ENCODE results near the gene KRTAP27-1. TPM values are rescaled to one million over a fixed set of nuclear protein-coding genes. Genes with fewer than 3 reads are reported as not detected.

Gene KRTAP27-1
- total and polyA plus RNA-seq, 12 donors, result not detected

GRCh38 chr21:30345014-30345413 lies 7.5 kb upstream of the KRTAP27-1 start:
- Histone ChIP-seq H3K27ac (no peak overlapping the region), H3K4me1 (no peaks in the 10 kb centered on the region), H3K9me3 (peaks cover 0 to 12% (median 0%) of the 10 kb centered on the region in 11 donors), H3K36me3 (no peaks in the 10 kb centered on the region), H3K27me3 (no peaks in the 10 kb centered on the region), H3K4me3 (no peak overlapping the region)
- DNase-seq (no peak), ATAC-seq (no peak)
- WGBS, 2 donors, result 73 to 79% methylated on average over 2 of the region's 2 CpGs
- intact Hi-C loops (cut with DNase I), result loop anchor here in 6 of 10 donors (10.0 kb wide), 2 partner anchors 90 to 740 kb away; partner anchors contain the start of gene KRTAP13-4 (in 1 of the 6)
- no peak for TF ChIP-seq CTCF (IDR thresholded peaks at IDR 0.05)

DNA sequence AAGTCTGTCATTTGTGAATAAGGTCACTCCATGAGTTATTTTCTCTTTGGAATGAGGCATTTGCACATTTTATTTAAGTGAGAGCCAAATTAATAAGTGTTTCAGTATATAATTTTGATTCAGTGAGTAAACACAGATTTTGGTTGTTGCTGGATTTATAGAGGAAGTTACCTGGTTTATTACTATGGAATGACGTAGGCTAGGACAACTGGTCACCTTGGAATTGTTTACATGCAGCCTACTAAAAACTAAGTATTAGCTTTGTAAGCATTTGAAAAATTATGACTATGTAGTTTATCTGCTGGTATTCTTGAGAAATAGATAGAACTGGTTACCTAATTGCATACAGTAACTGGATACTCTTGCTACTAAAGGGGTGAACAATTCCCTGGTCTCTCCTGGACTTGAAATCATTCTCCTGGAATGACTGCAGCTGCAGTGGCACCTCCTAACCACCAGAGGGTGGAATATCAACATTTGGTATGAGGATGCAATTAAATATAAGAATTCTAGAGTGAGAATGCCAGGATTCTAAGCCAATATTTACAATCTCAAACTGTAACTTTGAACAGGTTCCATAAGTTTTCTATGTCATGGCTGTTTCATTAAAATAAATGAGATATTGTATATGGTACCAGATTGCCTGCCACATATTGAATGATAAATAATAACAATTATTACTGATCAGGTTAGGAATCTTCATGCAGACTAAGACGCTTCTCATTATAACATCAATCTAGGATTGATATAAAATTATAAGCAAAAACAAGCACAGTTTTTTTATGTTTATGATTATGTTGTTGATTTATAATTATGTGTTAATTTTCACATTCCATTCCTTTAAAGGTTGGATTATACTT lies 3.5 kb upstream of the KRTAP27-1 start:
- intact Hi-C loops (cut with DNase I), result loop anchor here in 9 of 10 donors (5.0 to 10.0 kb wide), 3 partner anchors 94 to 746 kb away; partner anchors contain the start of gene KRTAP13-4 (in 1 of the 9)
- H3K4me1 ChIP-seq, result no peaks in the 10 kb centered on the region
- H3K27ac ChIP-seq, result no peak overlapping the region
- ATAC-seq, result no peak
- no peak overlapping the region for H3K4me3 ChIP-seq
- peak in 1 of 2 donors; percentile 20 for DNase-seq
- TF ChIP-seq CTCF (IDR thresholded peaks at IDR 0.05), result peak; percentile 58 to 86 (median 80)
- peaks cover 0 to 12% (median 0%) of the 10 kb centered on the region in 11 donors for H3K9me3 ChIP-seq
- H3K36me3 ChIP-seq, result no peaks in the 10 kb centered on the region
- no peaks in the 10 kb centered on the region for H3K27me3 ChIP-seq
- WGBS, 2 donors, result 88 to 93% methylated on average over 2 of the region's 2 CpGs

DNA sequence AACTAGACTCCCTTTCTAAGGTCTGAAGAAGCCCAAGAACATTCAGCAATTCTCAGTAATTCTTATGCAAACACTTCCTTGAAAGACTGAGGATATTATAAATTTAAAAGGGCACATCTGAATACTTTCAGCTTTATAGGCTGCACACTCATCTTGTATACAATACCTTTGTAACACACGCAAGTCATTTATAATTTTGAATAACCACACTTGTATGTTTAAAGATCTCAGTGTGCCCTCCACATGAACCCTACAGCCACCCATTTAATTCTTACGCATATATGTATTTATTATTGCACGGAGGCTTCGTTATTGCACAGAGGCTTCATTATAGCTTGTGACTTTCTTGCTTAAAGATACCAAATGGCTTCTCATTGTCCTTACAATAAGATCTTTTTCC lies 1.2 kb upstream of the KRTAP27-1 start:
- no peak for DNase-seq
- Histone ChIP-seq H3K27me3 (no peaks in the 10 kb centered on the region), H3K27ac (no peak overlapping the region), H3K4me1 (no peaks in the 10 kb centered on the region), H3K4me3 (no peak overlapping the region), H3K36me3 (no peaks in the 10 kb centered on the region), H3K9me3 (no peaks in the 10 kb centered on the region)
- no peak for TF ChIP-seq CTCF (IDR thresholded peaks at IDR 0.05)
- 92 to 97% methylated on average over 4 of the region's 4 CpGs for WGBS, 2 donors
- intact Hi-C loops (cut with DNase I), result loop anchor here in 1 of 10 donors (5.0 kb wide), 1 partner anchor 749 kb away; no protein-coding TSS in a partner anchor
- no peak for ATAC-seq

- no peaks in the 10 kb centered on the region for H3K36me3 ChIP-seq
- no peaks in the 10 kb centered on the region for H3K4me1 ChIP-seq
- no peak for DNase-seq
- intact Hi-C loops (cut with DNase I), result loop anchor here in 1 of 10 donors (5.0 kb wide), 1 partner anchor 750 kb away; no protein-coding TSS in a partner anchor
- H3K27ac ChIP-seq, result no peak overlapping the region
- ATAC-seq, result no peak
- H3K27me3 ChIP-seq, result no peaks in the 10 kb centered on the region
- H3K4me3 ChIP-seq, result no peak overlapping the region
- no peak for TF ChIP-seq CTCF (IDR thresholded peaks at IDR 0.05)
- no peaks in the 10 kb centered on the region for H3K9me3 ChIP-seq
These were observed 278 bp upstream of the KRTAP27-1 start for GRCh38 chr21:30337772-30338171.

Data from heart right ventricle (tissue), 16 donors.